ENCODE data around the gene ENPP6.

ENPP6 gene

GRCh38 chr4:184166736-184167135 lies 50.9 kb downstream of the ENPP6 start:
- no peak for DNase-seq (ENCODE audit: low read depth)
- TF ChIP-seq CTCF (conservative IDR thresholded peaks at IDR 0.05; ENCODE audit: low read depth, low read length), result no peak
- H3K4me3 ChIP-seq (ENCODE audit: low read depth, low read length), result no peak overlapping the region

GRCh38 chr4:184165291-184165690 lies 52.4 kb downstream of the ENPP6 start:
- peak; percentile 13 for DNase-seq (ENCODE audit: low read depth)
- H3K4me3 ChIP-seq (ENCODE audit: low read depth, low read length), result no peak overlapping the region

GRCh38 chr4:184163813-184164212 lies 53.9 kb downstream of the ENPP6 start:
- no peak overlapping the region for H3K4me3 ChIP-seq (ENCODE audit: low read depth, low read length)
- DNase-seq (ENCODE audit: low read depth), result peak; percentile 34
- TF ChIP-seq CTCF (conservative IDR thresholded peaks at IDR 0.05; ENCODE audit: low read depth, low read length), result peak; percentile 62

More at GRCh38 chr4:184165291-184165690, 52.4 kb downstream of the ENPP6 start:
- TF ChIP-seq CTCF (conservative IDR thresholded peaks at IDR 0.05; ENCODE audit: low read depth, low read length), result no peak

- no peak for TF ChIP-seq CTCF (conservative IDR thresholded peaks at IDR 0.05; ENCODE audit: low read depth, low read length)
- DNase-seq (ENCODE audit: low read depth), result no peak
- no peak overlapping the region for H3K4me3 ChIP-seq (ENCODE audit: low read depth, low read length)
These were observed 55.1 kb downstream of the ENPP6 start for GRCh38 chr4:184162596-184162995.

GRCh38 chr4:184157322-184157721 lies 60.4 kb downstream of the ENPP6 start:
- no peak for TF ChIP-seq CTCF (conservative IDR thresholded peaks at IDR 0.05; ENCODE audit: low read depth, low read length)
- no peak for DNase-seq (ENCODE audit: low read depth)
- H3K4me3 ChIP-seq (ENCODE audit: low read depth, low read length), result no peak overlapping the region

GRCh38 chr4:184156163-184156920 lies 61.3 kb downstream of the ENPP6 start:
- TF ChIP-seq CTCF (conservative IDR thresholded peaks at IDR 0.05; ENCODE audit: low read depth, low read length), result no peak
- no peak overlapping the region for H3K4me3 ChIP-seq (ENCODE audit: low read depth, low read length)
- no peak for DNase-seq (ENCODE audit: low read depth)

- no peak overlapping the region for H3K4me3 ChIP-seq (ENCODE audit: low read depth, low read length)
- no peak for TF ChIP-seq CTCF (conservative IDR thresholded peaks at IDR 0.05; ENCODE audit: low read depth, low read length)
- no peak for DNase-seq (ENCODE audit: low read depth)
These were observed 63.5 kb downstream of the ENPP6 start for GRCh38 chr4:184154199-184154598.

Data from choroid plexus epithelial cell (primary cell).